OCI-LY7 (cell line): ENCODE data around the gene STEAP3. TPM values are rescaled to one million over a fixed set of nuclear protein-coding genes. Genes with fewer than 3 reads are reported as not detected.

ENCODE experiments used
- BruUV-seq: library from RNA; stranded (reverse); fragments of 400-500 nt; replicated peaks from 2 replicates; lab custom pipeline; 2021; lab: Mats Ljungman, UMichigan
- CTCF ChIA-PET: fragments of 300-600 bp; sonication (Branson Sonifier 250); formaldehyde crosslinking; loops from one replicate; lab custom pipeline; 2022; ENCODE audit warnings: antibody characterized with exemption; ENCODE audit not compliant: unreplicated experiment; lab: Charles Lee
- POLR2A ChIA-PET: fragments of 300-600 bp; sonication (Branson Sonifier 250); formaldehyde crosslinking; loops from one replicate; lab custom pipeline; 2022; ENCODE audit warnings: antibody characterized with exemption; lab: Charles Lee
- DNase-seq: peaks from one replicate; pipeline ENCODE4 v3.0.0-alpha.2; 2015; ENCODE audit warnings: low spot score
- H2AFZ ChIP-seq: fragments of 200-600 bp; sonication (generic), shearing (Covaris generic); 2 replicates; pipeline ENCODE4 v1.6.1; 2014; ENCODE audit warnings: mild to moderate bottlenecking, antibody characterized with exemption, low read length, moderate library complexity
- H3K27ac ChIP-seq: fragments of 200-600 bp; sonication (generic); 2 replicates; pipeline ENCODE4 v1.5.1; 2014; ENCODE audit warnings: mixed run types, low read depth, mild to moderate bottlenecking, moderate library complexity, low read length, inconsistent platforms; ENCODE audit not compliant: poor library complexity, severe bottlenecking
- H3K36me3 ChIP-seq: fragments of 200-600 bp; sonication (generic); 2 replicates; pipeline ENCODE4 v1.6.1; 2014; ENCODE audit warnings: mild to moderate bottlenecking, antibody characterized with exemption, low read length, moderate library complexity, mixed read lengths; ENCODE audit not compliant: insufficient read depth
- H3K4me1 ChIP-seq: fragments of 200-600 bp; sonication (generic); 2 replicates; pipeline ENCODE4 v1.5.1; 2014; ENCODE audit warnings: mild to moderate bottlenecking, low read length; ENCODE audit not compliant: insufficient read depth, poor library complexity, severe bottlenecking
- H3K4me2 ChIP-seq: fragments of 200-600 bp; sonication (generic); 2 replicates; pipeline ENCODE4 v1.6.1; 2014; ENCODE audit warnings: mild to moderate bottlenecking, low read length
- H3K4me3 ChIP-seq: fragments of 200-600 bp; sonication (generic); 2 replicates; pipeline ENCODE4 v1.5.1; 2014; ENCODE audit warnings: mild to moderate bottlenecking, low read depth, low read length; ENCODE audit not compliant: poor library complexity, severe bottlenecking
- H3K79me2 ChIP-seq: fragments of 200-600 bp; sonication (generic); 2 replicates; pipeline ENCODE4 v1.6.1; 2016; ENCODE audit warnings: low read depth, mild to moderate bottlenecking, low read length, moderate library complexity, mixed read lengths; ENCODE audit not compliant: insufficient read depth
- H3K9me2 ChIP-seq: fragments of 200-600 bp; sonication (generic); 2 replicates; pipeline ENCODE4 v1.6.1; 2016; ENCODE audit warnings: mild to moderate bottlenecking, low read length, mixed read lengths; ENCODE audit not compliant: insufficient read depth
- H3K9me3 ChIP-seq: fragments of 200-600 bp; sonication (generic); 2 replicates; pipeline ENCODE4 v1.6.1; 2014; ENCODE audit warnings: mild to moderate bottlenecking, mixed run types, low read length, mixed read lengths
- H4K20me1 ChIP-seq: fragments of 200-600 bp; sonication (generic); 2 replicates; pipeline ENCODE4 v1.6.1; 2014; ENCODE audit warnings: mild to moderate bottlenecking, antibody characterized with exemption, low read length, moderate library complexity, mixed read lengths; ENCODE audit not compliant: insufficient read depth
- EZH2phosphoT487 ChIP-seq: fragments of 200-600 bp; sonication (generic); IDR thresholded peaks from 2 replicates; pipeline ENCODE4 v1.6.1; 2018; ENCODE audit warnings: low read depth, borderline replicate concordance, mild to moderate bottlenecking, mixed run types, antibody characterized with exemption, low read length, moderate library complexity, mixed read lengths
- intact Hi-C: fragments of 100-400 bp; cut with micrococcal nuclease; formaldehyde crosslinking; loops from one replicate; pipeline ENCODE4 v1.10.0; 2022; ENCODE audit not compliant: unreplicated experiment
- total RNA-seq, 2 experiments: library from RNA; depleted of rRNA in 1 of 2; stranded (reverse); fragments of >200 nt in 1 of 2; shearing (Covaris generic) in 1 of 2; gene quantifications; 2 replicates each; pipeline ENCODE4 v1.2.3, GENCODE V29; 2014 to 2022
- TF ChIP-seq, protein P1 (sequence below): fragments of 200-600 bp; sonication (generic); conservative IDR thresholded peaks from 2 replicates; pipeline ENCODE4 v1.5.1; 2014; ENCODE audit warnings: mild to moderate bottlenecking, antibody characterized with exemption, low read length, moderate library complexity, mixed read lengths

Gene STEAP3
- total RNA-seq, 2 experiments from 2014 or later = not detected

DNA sequence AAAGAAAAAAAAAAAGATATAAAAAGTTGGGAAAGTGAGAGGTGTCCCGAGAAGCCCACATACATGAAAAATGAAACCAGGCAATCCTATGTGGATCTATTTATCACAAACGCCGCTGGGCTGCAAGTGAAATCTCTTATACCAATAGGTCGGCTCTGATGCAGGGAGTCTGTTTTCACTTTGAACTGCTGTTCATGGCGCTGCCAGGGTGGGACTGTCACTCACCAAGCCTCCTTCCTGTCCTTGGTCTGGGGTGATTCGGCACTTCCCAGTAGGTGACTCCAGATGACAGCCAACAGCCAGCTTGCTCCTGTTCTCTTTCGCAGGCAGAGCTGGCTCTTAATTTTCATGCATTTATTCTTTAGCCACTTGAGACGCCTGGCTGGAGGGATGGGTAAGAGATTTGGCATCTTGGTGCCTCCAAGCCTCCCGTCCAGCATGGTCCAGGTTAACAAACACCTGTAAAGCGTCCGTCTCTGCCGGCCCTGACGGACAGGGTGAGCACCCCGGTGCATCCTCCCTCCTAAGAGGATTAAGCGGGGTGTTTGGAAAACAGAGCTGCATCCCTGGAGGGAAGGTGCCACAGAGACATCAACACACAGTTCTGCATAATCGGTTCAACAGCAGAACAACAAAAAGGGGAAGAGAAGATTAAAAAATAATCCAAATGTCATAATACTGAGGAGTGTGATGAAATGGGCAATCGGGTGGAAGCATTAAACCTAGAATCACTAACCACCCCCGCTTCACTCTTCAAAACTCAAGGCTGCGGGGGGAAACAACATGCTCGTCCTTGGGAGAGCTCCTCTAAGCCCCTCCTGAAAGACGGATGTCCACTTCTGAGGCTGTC lies 58.7 kb downstream of the STEAP3 start:
- Histone ChIP-seq H3K36me3 (no peaks in the 10 kb centered on the region), H3K79me2 (no peaks in the 10 kb centered on the region), H3K27ac (no peak overlapping the region), H3K4me1 (no peaks in the 10 kb centered on the region), H3K4me3 (no peak overlapping the region), H4K20me1 (no peaks in the 10 kb centered on the region), H2AFZ (no peak overlapping the region), H3K9me3 (no peaks in the 10 kb centered on the region), H3K4me2 (no peak overlapping the region), H3K9me2 (no peaks in the 10 kb centered on the region)
- TF ChIP-seq, protein P1, sequence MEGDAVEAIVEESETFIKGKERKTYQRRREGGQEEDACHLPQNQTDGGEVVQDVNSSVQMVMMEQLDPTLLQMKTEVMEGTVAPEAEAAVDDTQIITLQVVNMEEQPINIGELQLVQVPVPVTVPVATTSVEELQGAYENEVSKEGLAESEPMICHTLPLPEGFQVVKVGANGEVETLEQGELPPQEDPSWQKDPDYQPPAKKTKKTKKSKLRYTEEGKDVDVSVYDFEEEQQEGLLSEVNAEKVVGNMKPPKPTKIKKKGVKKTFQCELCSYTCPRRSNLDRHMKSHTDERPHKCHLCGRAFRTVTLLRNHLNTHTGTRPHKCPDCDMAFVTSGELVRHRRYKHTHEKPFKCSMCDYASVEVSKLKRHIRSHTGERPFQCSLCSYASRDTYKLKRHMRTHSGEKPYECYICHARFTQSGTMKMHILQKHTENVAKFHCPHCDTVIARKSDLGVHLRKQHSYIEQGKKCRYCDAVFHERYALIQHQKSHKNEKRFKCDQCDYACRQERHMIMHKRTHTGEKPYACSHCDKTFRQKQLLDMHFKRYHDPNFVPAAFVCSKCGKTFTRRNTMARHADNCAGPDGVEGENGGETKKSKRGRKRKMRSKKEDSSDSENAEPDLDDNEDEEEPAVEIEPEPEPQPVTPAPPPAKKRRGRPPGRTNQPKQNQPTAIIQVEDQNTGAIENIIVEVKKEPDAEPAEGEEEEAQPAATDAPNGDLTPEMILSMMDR = no peak
- TF ChIP-seq EZH2phosphoT487 = no peak
- intact Hi-C loops = no loop called here
- no peak for DNase-seq
- CTCF ChIA-PET = no interaction called here
- no TSS peak for BruUV-seq
- POLR2A ChIA-PET = interaction anchor here (0.6 to 1.6 kb wide), 2 partner anchors 19 to 29 kb away, joined by 4 to 5 read pairs; no protein-coding TSS in a partner anchor

DNA sequence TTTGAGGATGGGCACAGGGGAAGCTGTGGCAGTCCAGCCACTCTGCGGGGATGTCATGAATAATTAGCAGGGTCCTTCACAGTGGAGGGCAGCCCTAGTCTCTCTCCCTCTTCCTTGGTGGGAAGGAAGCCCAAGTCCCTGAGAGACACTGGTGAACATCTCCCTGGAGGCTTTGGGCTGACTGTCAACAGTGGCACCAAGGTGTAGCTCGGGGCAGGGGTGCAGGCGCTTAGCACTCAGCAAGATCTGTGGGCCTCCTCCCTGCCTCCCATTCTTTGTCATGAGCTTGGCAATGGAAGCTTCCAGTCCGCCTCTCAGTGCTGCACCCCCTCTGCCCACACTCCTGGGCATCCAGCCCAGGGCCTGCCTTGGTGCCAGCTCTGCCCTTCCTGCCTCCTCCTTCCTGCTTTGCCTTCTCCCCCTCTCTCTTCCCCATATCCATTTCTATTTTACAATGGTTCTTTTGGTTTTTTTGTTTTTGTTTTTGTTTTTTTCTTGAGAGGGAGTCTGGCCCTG lies 59.4 kb downstream of the STEAP3 start:
- TF ChIP-seq, protein P1 = no peak
- TF ChIP-seq EZH2phosphoT487 = no peak
- intact Hi-C loops = no loop called here
- H4K20me1 ChIP-seq = no peaks in the 10 kb centered on the region
- no peaks in the 10 kb centered on the region for H3K9me2 ChIP-seq
- no peak overlapping the region for H3K4me2 ChIP-seq
- no peak overlapping the region for H3K27ac ChIP-seq
- ChIA-PET POLR2A (no interaction called here), CTCF (no interaction called here)
- no peak for DNase-seq
- H3K36me3 ChIP-seq = no peaks in the 10 kb centered on the region
- H2AFZ ChIP-seq = no peak overlapping the region
- BruUV-seq = no TSS peak
- no peak overlapping the region for H3K4me3 ChIP-seq
- no peaks in the 10 kb centered on the region for H3K79me2 ChIP-seq
- H3K9me3 ChIP-seq = no peaks in the 10 kb centered on the region
- H3K4me1 ChIP-seq = no peaks in the 10 kb centered on the region

DNA sequence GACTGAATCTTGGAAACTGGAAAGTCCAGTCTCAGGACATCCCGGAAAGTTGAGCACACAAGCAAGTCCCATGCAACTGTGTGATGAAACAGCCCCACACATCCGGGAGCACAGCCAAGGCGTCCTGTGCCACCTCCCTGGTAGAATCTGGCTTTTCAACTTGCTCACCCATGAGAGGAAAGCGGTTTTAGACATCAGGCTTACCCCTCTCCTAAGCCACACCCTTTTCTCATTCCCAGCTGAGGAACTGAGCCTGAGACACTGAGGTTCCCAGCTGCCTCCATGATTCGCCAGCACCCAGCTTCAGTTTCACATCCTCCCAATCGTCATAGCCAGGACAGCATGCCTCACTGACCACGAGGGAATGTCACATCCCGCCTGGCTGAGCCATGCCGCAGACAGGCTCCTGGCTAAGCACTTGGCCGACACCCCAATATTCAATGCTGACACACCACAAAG lies 60.3 kb downstream of the STEAP3 start:
- no peaks in the 10 kb centered on the region for H3K79me2 ChIP-seq
- BruUV-seq = no TSS peak
- intact Hi-C loops = no loop called here
- CTCF ChIA-PET = no interaction called here
- no peak overlapping the region for H3K4me2 ChIP-seq
- no peaks in the 10 kb centered on the region for H3K9me2 ChIP-seq
- H3K36me3 ChIP-seq = no peaks in the 10 kb centered on the region
- H2AFZ ChIP-seq = no peak overlapping the region
- no peak overlapping the region for H3K4me3 ChIP-seq
- no peak for DNase-seq
- H3K9me3 ChIP-seq = no peaks in the 10 kb centered on the region
- H3K4me1 ChIP-seq = no peaks in the 10 kb centered on the region
- H3K27ac ChIP-seq = no peak overlapping the region
- POLR2A ChIA-PET = no interaction called here
- TF ChIP-seq, protein P1 = no peak
- no peak for TF ChIP-seq EZH2phosphoT487
- H4K20me1 ChIP-seq = no peaks in the 10 kb centered on the region
